CD4-positive, alpha-beta T cell treated with Interferon gamma for 1 hour (primary cell): ENCODE measurements around the gene FYCO1.
A peak's percentile ranks its signal among the peaks of the same experiment; 100 is the strongest.

ENCODE experiments used
- DNase-seq: peaks from one replicate; pipeline ENCODE4 v3.0.0-alpha.2; 2020

FYCO1 gene

DNA sequence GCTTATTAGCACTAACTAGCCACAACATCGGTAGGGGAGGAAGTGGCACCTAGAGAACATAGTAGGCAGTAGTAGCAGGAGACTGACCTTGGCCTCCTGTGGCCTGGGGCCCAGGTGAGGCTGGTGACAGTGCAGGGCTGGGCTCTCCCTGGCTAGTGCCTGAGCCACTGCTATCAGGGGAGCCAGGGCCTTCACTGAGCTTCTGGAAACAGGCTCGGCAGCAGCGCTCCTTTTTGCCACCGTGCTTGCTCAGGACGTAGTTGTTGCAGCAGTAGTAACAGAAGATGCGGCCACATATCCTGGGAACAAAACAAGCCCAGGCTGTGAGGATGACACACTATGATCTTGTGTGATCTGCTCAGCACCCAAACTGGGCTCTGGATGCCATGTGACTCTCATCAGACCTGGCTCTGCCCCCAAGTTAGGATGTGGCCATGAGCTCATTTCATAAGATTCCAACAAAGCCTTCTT lies 37.3 kb downstream of the FYCO1 start:
- no peak for DNase-seq

DNA sequence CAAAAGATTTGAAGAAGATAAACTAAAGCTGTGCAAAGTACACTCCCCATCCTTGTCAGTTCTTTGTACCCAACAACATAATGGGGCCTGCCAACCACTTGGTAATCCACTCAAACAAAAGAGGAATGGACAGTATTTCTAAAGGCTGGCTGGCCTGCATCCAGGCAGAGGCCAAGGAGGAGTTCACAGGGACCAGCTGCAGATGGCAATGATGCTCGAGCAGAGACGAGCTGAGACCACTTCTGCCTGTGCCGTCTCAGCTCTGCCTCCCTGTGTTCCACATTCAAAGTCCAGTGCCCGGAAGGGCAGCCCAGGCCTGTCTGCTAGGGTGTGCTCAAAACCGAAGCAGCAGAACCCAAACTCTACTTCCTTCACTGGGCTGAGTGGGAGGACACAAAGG lies 38.0 kb downstream of the FYCO1 start:
- DNase-seq: no peak

- no peak for DNase-seq
Measured at GRCh38 chr3:45955706-45956105, 39.9 kb downstream of the FYCO1 start.

- no peak for DNase-seq
Measured at GRCh38 chr3:45955017-45955647, 40.5 kb downstream of the FYCO1 start.

GRCh38 chr3:45954306-45954705 lies 41.3 kb downstream of the FYCO1 start:
- DNase-seq: no peak

- no peak for DNase-seq
Measured at GRCh38 chr3:45953536-45953935, 42.1 kb downstream of the FYCO1 start.

- no peak for DNase-seq
Measured at GRCh38 chr3:45952456-45952855, 43.2 kb downstream of the FYCO1 start.

- no peak for DNase-seq
Measured at GRCh38 chr3:45951946-45952345, 43.7 kb downstream of the FYCO1 start.

GRCh38 chr3:45950686-45951600 lies 44.7 kb downstream of the FYCO1 start:
- DNase-seq: no peak

DNA sequence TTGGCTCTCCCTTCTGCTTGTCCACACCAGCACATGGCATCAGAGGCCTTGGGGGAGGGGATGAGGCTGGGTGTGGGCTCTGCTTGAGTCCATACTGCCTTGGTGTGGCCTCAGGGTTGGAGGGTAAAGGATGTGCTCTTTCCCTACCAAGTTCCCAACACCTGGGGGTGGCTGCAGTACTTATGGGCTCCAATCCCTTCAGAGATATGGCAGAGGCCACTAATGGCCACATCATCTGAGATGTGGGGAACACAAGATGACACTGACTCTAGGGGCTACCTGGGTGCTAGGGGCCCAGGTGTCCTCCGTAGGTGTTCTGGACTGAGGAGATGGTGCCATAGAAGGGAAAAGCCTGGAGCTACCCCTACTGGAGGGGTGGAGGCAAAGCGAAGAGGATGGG lies 45.5 kb downstream of the FYCO1 start:
- no peak for DNase-seq

DNA sequence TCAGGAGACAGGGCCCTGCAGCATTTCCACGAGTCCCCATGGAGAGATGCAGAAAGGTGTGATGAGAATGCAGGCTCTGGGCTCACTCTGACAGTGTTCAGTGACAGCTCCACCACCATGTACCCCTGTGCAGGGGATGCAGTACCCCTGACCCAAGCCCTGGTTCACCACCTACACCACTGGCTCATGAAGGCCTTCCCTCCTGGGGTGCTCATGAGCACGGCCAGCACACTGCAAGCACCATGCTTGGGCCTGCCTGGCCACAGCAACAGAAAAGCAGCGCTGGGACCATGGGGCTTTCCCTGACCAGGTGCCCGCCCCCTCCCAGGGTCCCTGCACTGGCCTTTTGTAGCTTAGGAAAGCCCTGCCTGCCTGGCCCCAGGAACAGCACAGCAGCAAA lies 46.2 kb downstream of the FYCO1 start:
- no peak for DNase-seq

DNA sequence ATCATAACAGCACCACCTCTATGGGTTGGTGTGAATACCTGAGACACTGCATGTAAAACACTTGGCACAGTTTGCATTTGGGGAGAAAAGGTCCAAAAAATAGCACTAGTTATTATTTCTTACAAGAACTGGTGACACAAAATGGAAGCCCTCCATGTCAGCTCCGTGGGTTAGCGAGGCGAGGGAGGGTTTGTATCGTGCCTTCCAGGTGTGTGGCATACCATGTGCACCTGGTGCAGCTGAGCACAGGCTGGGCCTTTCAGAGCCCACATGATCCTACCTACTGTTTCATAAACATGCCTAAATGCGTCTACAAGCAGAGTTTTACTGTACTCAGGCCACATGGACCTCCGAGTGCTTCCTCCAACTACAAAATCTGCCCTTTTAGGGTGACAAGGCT lies 46.7 kb downstream of the FYCO1 start:
- DNase-seq: no peak

- DNase-seq: no peak
Measured at GRCh38 chr3:45948311-45948781, 47.3 kb downstream of the FYCO1 start.

GRCh38 chr3:45947361-45947760 lies 48.3 kb downstream of the FYCO1 start:
- no peak for DNase-seq

GRCh38 chr3:45946875-45947274 lies 48.7 kb downstream of the FYCO1 start:
- no peak for DNase-seq

- DNase-seq: no peak
Measured at GRCh38 chr3:45946307-45946706, 49.3 kb downstream of the FYCO1 start.

GRCh38 chr3:45944830-45945620 lies 50.6 kb downstream of the FYCO1 start:
- peak; percentile 19 for DNase-seq

DNA sequence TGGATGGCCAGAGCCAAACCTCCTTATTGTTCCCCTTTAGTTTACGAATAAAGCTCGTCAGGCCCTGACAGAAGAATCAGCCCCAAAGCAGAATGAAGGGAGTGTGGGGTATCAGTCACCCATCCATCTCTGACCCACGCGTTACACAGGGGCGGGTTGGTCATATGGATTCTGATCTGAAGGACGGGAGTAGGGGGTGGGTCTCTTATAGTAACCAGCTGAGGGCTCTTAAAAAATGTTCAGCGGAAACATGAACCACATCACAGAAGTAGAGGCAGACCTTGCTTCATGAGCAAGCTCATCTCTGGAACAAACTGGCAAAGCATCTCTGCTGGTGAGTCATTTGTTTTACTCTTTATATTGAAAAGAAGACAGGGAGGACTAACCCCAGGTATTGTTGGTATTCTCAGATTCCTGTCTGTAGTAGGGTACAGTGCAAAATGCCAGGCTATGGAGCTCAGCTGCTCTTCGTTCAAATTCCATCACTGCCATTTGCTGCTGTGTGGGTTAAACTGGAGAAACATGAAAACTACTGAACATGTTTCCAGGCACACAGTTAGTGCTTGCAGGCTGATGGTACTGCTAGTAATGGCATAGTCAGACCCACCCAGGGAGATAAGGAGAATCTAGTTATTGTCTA lies 52.3 kb downstream of the FYCO1 start, which contains the start of gene CXCR6:
CXCR6 (plus strand) TSS at position 258 of the 640 bp plus-strand sequence. CDS start 3,018 bp downstream, outside the sequence.
- DNase-seq: no peak

GRCh38 chr3:45942051-45942825 lies 53.4 kb downstream of the FYCO1 start:
- no peak for DNase-seq

- no peak for DNase-seq
Measured at GRCh38 chr3:45940781-45941365, 54.8 kb downstream of the FYCO1 start.

- no peak for DNase-seq
Measured at GRCh38 chr3:45940004-45940780, 55.4 kb downstream of the FYCO1 start.
